ENCODE results near the gene RNF207. TPM values are rescaled to one million over a fixed set of nuclear protein-coding genes. Genes with fewer than 3 reads are reported as not detected.

The RNF207 gene
- total and polyA plus RNA-seq, 2 of the 13 experiments (the other 11 are each of a cell fraction or from before 2014, with no cell fraction given), result 9.8 to 15.9 TPM

DNA sequence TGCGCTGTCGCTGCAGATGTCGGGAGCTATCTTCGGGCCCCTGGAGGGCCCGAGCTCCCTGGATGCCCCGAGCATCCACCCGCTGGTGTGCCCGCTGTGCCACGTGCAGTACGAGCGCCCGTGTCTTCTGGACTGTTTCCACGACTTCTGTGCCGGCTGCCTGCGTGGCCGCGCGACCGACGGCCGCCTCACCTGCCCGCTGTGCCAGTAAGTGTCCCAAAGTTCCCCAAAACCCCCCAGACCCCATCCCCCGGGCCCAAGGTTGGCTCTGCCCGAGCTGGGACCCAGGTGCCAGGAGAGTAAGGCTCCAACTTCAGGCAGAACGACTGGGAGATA is 569 bp downstream of the RNF207 start:
- Histone ChIP-seq H3K9ac (ENCODE audit: insufficient read depth, low read depth, low read length) (peak overlapping the region; percentile 78), H3K4me1 (ENCODE audit: insufficient read depth, low read length) (peaks cover 17% of the 10 kb centered on the region), H4K20me1 (ENCODE audit: insufficient read depth, low read length) (no peaks in the 10 kb centered on the region), H3K36me3 (replicated peaks in 1 of 2; ENCODE audit: control insufficient read depth in 1 of 2, insufficient read depth in 2 of 2, low read length in 2 of 2) (peaks cover 4 to 6% of the 10 kb centered on the region in 2 experiments; a peak in 3 of 5 replicates), H3K27ac (ENCODE audit: extremely low read length, insufficient read depth, low read length) (peak overlapping the region; percentile 68), H3K79me2 (ENCODE audit: insufficient read depth, low read length) (no peaks in the 10 kb centered on the region), H3K27me3 (ENCODE audit: control insufficient read depth in 1 of 2, insufficient read depth in 2 of 2, low read length in 2 of 2) (no peaks in the 10 kb centered on the region), H2AFZ (ENCODE audit: low read length) (no peak overlapping the region), H3K4me2 (ENCODE audit: low read depth, low read length) (peak overlapping the region; percentile 92), H3K9me3 (ENCODE audit: low read length) (no peaks in the 10 kb centered on the region), H3K4me3 (replicated peaks in 1 of 3; ENCODE audit: insufficient read depth in 1 of 3, low read depth in 2 of 3, low read length in 3 of 3) (peak overlapping the region; percentile 79 to 90 (median 84))
- no peak for DNase-seq (ENCODE audit: low spot score)
- intact Hi-C loops (cut with micrococcal nuclease; ENCODE audit: unreplicated experiment), result loop anchor here (10.0 kb wide), 1 partner anchor 622 kb away; no protein-coding TSS in a partner anchor
- in situ Hi-C loops (cut with HindIII; ENCODE audit: extremely low pct_ligation_motif_present, low pct_unique_long_range_greater_than_20kb), result no loop called here
- no CpG with 5 or more reads among the region's 25 CpGs for WGBS (ENCODE audit: low lambda C conversion rate)
- no TSS peak for BruUV-seq (replicated peaks)
- no peak for FAIRE-seq
- POLR2A ChIA-PET, result interaction anchor here (0.6 to 1.7 kb wide), 12 partner anchors 9 to 279 kb away, joined by 3 to 11 read pairs (median 4); partner anchors contain the start of genes ACOT7 and ICMT
- ATAC-seq, result no peak
- CTCF ChIA-PET (ENCODE audit: low intra/inter-chr PET ratio, low total read pairs), result no interaction called here
- TF ChIP-seq, protein P1, sequence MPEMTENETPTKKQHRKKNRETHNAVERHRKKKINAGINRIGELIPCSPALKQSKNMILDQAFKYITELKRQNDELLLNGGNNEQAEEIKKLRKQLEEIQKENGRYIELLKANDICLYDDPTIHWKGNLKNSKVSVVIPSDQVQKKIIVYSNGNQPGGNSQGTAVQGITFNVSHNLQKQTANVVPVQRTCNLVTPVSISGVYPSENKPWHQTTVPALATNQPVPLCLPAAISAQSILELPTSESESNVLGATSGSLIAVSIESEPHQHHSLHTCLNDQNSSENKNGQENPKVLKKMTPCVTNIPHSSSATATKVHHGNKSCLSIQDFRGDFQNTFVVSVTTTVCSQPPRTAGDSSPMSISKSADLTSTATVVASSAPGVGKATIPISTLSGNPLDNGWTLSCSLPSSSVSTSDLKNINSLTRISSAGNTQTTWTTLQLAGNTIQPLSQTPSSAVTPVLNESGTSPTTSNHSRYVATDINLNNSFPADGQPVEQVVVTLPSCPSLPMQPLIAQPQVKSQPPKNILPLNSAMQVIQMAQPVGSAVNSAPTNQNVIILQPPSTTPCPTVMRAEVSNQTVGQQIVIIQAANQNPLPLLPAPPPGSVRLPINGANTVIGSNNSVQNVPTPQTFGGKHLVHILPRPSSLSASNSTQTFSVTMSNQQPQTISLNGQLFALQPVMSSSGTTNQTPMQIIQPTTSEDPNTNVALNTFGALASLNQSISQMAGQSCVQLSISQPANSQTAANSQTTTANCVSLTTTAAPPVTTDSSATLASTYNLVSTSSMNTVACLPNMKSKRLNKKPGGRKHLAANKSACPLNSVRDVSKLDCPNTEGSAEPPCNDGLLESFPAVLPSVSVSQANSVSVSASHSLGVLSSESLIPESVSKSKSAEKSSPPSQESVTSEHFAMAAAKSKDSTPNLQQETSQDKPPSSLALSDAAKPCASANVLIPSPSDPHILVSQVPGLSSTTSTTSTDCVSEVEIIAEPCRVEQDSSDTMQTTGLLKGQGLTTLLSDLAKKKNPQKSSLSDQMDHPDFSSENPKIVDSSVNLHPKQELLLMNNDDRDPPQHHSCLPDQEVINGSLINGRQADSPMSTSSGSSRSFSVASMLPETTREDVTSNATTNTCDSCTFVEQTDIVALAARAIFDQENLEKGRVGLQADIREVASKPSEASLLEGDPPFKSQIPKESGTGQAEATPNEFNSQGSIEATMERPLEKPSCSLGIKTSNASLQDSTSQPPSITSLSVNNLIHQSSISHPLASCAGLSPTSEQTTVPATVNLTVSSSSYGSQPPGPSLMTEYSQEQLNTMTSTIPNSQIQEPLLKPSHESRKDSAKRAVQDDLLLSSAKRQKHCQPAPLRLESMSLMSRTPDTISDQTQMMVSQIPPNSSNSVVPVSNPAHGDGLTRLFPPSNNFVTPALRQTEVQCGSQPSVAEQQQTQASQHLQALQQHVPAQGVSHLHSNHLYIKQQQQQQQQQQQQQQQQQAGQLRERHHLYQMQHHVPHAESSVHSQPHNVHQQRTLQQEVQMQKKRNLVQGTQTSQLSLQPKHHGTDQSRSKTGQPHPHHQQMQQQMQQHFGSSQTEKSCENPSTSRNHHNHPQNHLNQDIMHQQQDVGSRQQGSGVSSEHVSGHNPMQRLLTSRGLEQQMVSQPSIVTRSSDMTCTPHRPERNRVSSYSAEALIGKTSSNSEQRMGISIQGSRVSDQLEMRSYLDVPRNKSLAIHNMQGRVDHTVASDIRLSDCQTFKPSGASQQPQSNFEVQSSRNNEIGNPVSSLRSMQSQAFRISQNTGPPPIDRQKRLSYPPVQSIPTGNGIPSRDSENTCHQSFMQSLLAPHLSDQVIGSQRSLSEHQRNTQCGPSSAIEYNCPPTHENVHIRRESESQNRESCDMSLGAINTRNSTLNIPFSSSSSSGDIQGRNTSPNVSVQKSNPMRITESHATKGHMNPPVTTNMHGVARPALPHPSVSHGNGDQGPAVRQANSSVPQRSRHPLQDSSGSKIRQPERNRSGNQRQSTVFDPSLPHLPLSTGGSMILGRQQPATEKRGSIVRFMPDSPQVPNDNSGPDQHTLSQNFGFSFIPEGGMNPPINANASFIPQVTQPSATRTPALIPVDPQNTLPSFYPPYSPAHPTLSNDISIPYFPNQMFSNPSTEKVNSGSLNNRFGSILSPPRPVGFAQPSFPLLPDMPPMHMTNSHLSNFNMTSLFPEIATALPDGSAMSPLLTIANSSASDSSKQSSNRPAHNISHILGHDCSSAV (CRISPR knock-in tag; IDR thresholded peaks at IDR 0.05; ENCODE audit: borderline replicate concordance), result no peak
- TF ChIP-seq, protein P2, sequence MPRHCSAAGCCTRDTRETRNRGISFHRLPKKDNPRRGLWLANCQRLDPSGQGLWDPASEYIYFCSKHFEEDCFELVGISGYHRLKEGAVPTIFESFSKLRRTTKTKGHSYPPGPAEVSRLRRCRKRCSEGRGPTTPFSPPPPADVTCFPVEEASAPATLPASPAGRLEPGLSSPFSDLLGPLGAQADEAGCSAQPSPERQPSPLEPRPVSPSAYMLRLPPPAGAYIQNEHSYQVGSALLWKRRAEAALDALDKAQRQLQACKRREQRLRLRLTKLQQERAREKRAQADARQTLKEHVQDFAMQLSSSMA (CRISPR knock-in tag; IDR thresholded peaks at IDR 0.05), result 0 out of 2 replicates have a peak, but pooled peaks have one; percentile 20
- no peak for TF ChIP-seq ZFAT (CRISPR knock-in tag; conservative IDR thresholded peaks at IDR 0.05)
- peak; percentile 69 for TF ChIP-seq HNRNPK (IDR thresholded peaks at IDR 0.05; ENCODE audit: low read depth, low read length, poor library complexity, severe bottlenecking)
- TF ChIP-seq, protein P3, sequence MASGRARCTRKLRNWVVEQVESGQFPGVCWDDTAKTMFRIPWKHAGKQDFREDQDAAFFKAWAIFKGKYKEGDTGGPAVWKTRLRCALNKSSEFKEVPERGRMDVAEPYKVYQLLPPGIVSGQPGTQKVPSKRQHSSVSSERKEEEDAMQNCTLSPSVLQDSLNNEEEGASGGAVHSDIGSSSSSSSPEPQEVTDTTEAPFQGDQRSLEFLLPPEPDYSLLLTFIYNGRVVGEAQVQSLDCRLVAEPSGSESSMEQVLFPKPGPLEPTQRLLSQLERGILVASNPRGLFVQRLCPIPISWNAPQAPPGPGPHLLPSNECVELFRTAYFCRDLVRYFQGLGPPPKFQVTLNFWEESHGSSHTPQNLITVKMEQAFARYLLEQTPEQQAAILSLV (CRISPR knock-in tag; IDR thresholded peaks at IDR 0.05; ENCODE audit: borderline replicate concordance), result 0 out of 2 replicates have a peak, but pooled peaks have one; percentile 2
- no peak for TF ChIP-seq ZFYVE20 (CRISPR knock-in tag; IDR thresholded peaks at IDR 0.05; ENCODE audit: borderline replicate concordance, low read depth)
- TF ChIP-seq HMG20A (CRISPR knock-in tag; IDR thresholded peaks at IDR 0.05; ENCODE audit: borderline replicate concordance), result no peak
- TF ChIP-seq, protein P4, sequence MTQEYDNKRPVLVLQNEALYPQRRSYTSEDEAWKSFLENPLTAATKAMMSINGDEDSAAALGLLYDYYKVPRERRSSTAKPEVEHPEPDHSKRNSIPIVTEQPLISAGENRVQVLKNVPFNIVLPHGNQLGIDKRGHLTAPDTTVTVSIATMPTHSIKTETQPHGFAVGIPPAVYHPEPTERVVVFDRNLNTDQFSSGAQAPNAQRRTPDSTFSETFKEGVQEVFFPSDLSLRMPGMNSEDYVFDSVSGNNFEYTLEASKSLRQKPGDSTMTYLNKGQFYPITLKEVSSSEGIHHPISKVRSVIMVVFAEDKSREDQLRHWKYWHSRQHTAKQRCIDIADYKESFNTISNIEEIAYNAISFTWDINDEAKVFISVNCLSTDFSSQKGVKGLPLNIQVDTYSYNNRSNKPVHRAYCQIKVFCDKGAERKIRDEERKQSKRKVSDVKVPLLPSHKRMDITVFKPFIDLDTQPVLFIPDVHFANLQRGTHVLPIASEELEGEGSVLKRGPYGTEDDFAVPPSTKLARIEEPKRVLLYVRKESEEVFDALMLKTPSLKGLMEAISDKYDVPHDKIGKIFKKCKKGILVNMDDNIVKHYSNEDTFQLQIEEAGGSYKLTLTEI (CRISPR knock-in tag; conservative IDR thresholded peaks at IDR 0.05), result no peak
- no peak for TF ChIP-seq HOXD1 (CRISPR knock-in tag; IDR thresholded peaks at IDR 0.05)
- TF ChIP-seq, protein P5, sequence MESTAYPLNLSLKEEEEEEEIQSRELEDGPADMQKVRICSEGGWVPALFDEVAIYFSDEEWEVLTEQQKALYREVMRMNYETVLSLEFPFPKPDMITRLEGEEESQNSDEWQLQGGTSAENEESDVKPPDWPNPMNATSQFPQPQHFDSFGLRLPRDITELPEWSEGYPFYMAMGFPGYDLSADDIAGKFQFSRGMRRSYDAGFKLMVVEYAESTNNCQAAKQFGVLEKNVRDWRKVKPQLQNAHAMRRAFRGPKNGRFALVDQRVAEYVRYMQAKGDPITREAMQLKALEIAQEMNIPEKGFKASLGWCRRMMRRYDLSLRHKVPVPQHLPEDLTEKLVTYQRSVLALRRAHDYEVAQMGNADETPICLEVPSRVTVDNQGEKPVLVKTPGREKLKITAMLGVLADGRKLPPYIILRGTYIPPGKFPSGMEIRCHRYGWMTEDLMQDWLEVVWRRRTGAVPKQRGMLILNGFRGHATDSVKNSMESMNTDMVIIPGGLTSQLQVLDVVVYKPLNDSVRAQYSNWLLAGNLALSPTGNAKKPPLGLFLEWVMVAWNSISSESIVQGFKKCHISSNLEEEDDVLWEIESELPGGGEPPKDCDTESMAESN (CRISPR knock-in tag; conservative IDR thresholded peaks at IDR 0.05), result no peak
